HG03575 (cell line): ENCODE measurements around the gene AHDC1.
"Not testable (repeated sequence)": the region's sequence is repeated elsewhere in the genome, so short reads cannot be mapped to it uniquely, and the experiment has no call there.

Source experiments
- ATAC-seq: cut with Tn5 transposase; IDR thresholded peaks from one replicate; pipeline ENCODE4 v1.9.1; 2021; ENCODE audit not compliant: unreplicated experiment, insufficient number of reproducible peaks, low FRiP score; ENCODE audit errors: extremely low read depth

Gene AHDC1, protein sequence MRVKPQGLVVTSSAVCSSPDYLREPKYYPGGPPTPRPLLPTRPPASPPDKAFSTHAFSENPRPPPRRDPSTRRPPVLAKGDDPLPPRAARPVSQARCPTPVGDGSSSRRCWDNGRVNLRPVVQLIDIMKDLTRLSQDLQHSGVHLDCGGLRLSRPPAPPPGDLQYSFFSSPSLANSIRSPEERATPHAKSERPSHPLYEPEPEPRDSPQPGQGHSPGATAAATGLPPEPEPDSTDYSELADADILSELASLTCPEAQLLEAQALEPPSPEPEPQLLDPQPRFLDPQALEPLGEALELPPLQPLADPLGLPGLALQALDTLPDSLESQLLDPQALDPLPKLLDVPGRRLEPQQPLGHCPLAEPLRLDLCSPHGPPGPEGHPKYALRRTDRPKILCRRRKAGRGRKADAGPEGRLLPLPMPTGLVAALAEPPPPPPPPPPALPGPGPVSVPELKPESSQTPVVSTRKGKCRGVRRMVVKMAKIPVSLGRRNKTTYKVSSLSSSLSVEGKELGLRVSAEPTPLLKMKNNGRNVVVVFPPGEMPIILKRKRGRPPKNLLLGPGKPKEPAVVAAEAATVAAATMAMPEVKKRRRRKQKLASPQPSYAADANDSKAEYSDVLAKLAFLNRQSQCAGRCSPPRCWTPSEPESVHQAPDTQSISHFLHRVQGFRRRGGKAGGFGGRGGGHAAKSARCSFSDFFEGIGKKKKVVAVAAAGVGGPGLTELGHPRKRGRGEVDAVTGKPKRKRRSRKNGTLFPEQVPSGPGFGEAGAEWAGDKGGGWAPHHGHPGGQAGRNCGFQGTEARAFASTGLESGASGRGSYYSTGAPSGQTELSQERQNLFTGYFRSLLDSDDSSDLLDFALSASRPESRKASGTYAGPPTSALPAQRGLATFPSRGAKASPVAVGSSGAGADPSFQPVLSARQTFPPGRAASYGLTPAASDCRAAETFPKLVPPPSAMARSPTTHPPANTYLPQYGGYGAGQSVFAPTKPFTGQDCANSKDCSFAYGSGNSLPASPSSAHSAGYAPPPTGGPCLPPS (N-terminal part only)

DNA sequence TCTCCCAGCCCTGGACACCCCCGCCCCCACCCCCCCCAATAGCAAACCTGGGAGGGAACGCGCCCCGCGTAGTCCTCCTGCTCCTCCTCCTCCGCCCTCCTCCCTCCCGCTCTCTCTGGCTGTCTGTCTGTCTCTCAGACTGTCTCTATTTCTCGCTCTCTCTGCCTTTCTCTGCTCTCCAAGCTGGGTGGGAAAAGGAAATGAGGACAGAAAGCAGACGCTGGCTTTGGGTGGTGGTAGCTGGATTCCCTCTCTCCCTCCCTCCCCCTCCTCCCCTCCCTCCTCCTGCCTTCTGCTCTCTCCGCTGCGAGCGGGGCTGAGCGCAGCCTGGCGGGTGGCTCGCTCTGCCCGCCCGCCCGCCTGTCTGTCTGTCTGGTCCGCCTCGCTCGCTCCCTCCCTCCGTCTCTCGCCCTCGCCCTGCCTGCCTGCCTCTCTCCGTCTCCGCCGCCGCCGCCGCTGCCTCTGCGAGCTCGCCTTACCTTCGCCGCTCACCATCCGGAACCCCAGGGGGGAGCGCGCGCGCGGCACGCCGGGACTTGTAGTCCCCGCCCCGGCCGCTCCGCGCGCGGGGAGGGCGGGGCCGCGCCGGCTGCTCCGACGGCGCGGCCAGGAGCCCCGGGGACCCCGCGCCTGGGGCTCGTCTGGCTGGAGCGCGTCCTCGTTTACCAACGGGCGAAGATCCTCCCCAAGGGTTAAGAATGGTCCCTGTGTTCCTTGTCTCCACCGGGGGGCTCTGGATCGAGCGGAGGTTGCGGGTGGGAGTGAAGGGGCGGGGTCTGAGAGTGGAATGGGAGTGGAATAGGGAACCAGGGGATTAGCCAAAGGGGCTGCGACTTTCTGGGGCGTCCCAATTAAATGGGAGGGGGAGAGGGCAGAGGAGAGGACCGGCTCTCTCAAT lies at the start of gene AHDC1:
TSS of gene AHDC1 (minus strand) at position 464 of the 898 bp plus-strand sequence. CDS start 52,029 bp downstream, outside the sequence.
- ATAC-seq = no peak

DNA sequence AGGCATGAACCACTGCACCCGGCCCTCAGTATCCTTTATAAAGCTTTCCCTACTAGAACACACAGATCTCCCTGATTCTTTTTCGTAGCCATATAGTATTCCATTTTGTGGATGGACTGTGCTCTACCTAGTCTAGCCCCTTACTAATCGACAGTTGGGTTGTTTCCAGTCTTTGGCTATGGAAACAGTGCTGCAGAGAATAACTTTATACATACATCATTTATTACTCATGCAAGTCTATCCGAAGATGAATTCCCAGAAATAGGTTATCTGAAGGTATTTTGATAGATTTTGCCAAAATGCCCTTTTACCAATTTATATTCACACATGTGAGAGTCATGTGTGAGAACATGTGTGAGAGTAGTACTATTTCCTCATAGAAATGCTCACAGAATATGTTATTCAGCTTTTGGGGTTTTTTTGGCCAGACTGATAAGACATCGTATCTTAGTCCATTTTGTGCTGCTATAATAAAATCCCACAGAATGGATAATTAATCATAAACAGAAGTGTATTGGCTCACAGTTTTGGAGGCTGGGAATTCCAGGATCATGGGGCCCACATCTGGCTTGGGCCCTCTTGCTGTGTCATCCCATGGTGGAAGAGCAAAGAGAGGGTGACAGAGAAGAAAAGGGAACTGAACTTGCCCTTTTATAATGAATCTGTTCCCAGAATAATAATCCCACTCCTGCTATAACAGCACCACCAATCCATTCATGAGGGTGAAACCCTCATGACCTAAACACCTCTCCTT lies 48.3 kb upstream of the AHDC1 start:
- ATAC-seq = no peak

DNA sequence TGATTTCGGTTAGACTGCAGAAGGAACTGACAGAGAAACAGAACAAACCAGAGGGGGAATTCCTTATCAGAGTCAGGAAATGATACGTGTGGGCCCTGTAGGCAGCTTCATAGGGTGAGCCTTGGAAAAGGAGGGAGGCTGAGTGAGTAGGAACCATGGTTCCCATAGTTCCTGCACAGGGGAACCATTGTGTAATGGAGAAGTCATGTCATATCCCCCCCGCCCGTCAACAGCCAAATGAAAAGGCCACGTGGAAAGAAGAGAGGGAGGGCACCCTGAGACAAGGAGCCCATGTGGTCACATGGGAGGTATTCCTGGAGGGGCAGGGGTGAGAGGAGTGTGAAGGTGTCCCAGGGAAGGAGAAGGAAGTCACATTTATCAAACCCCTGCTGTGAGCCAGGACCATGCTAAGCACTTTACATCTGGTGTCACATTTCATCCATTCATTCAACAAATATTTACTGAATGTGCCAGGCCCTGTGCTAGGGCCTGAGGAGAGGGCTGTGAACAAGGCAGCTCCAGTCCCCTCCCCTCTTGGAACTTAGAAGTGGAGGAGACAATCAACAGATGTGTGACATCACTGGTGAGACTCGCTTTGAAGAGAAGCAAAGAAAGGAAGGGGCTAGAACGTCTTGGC lies 46.7 kb upstream of the AHDC1 start:
- no peak for ATAC-seq

DNA sequence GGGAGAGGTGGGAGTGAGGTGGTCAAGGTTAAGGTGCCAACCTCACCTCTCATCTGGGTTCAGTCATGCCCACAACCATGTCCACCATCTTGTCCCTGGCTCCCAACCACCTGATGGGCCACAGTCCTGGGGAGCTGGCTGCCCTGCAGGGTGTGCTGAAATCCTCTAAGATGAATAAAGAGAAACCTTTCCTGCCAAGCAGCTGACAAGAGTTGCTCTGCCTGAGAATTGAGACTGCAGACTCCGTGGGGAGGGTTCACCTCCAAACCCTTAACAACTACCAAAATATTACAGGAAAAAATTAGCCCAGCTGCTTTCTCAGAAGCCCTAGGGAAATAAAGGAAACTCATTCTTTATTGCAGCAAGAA lies 46.2 kb upstream of the AHDC1 start:
- ATAC-seq = no peak

DNA sequence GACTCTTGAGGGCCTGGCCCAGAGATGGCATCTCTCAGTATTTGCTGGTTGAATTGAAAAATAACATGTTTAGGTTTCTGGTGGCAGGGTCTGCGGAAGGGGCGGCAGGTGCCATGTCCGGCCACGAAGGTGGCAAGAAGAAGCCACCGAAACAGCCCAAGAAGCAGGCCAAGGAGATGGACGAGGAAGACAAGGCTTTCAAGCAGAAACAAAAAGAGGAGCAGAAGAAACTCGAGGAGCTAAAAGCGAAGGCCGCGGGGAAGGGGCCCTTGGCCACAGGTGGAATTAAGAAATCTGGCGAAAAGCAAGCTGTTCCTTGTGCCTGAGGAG lies 45.3 kb upstream of the AHDC1 start:
- ATAC-seq = no peak

DNA sequence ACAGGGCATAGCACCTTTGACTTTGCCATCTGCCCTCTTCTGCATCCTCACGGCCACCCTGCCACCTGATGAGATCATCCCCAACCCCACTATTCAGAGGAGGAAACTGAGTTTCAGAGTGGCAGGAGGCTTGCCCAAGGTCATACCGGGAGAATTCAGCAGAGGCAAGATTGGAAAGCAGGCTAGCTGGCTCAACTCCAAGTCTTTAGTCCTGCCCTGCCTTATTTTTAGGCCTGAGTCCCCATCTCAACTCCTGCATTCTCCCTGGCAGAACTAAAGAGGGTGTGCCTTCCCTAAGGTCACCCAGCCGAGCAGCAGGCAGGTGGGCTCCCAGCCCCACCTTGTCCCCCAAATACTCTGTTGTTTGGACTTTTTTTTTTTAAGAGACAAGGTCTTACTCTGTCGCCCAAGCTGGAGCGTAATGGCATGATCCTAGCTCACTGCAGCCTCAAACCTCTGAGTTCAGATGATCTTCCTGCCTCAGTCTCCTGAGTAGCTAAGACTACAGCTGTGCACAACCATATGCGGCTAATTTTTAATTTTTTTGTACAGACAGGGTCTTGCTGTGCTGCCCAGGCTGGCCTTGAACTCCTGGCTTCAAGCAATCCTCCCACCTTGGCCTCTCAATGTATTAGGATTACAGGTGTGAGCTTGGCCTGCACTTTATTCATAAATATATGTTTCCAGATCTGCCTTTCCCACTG lies 44.8 kb upstream of the AHDC1 start:
- ATAC-seq = no peak

DNA sequence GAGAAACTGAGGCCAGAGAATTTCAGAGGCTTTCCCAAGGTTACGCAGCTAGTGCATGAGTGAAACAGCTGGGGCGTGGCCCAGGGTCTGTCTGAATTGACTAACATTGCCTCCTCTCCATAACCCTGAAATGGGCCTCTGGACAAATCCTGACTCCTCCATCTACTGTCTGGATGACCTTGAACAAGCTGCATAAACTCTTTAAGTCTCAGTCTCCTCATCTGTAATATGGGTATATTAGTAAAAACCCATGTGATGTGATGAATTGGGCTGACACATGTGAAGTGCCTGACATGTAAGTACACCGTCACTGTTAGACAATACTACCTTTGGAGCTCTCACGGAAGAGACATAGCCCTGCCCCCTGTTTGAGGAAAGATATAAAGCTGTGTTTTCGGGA lies 43.4 kb upstream of the AHDC1 start:
- no peak for ATAC-seq

DNA sequence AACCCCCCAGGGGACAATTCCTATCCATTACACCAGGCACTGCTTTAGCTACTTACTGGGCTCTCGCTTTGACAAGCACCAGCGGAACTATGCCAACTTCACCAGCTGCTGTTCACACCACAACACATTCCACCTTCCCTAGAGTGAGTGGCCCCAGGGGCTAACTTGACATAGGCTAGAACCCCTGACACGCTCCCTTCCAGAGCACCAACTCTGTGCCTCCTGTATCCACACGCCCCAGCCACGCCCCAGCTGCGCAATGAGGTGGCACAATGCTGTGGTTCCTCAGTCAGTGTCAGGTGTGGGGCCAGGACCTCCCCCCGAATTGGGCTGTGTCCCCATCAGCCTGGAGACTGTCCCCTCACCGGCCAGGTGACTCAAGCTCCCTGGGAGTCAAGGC lies 42.7 kb upstream of the AHDC1 start:
- ATAC-seq = no peak

DNA sequence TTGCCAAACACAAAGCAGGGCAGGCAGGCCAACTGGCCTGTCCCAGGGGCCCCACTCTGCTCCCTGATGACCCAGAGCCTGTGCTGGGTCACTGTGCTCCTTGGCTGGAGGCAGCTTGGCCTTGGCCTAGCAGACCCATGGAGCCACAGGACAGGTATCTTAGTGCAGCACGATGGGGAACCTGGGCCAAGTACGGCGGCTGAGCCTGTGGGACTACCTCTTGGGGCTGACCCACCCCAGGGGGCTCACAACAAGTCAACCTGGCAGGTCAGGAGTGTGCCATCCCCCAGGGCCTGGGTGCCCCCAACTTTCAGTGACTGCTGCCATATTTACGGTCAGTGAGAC lies 41.1 kb upstream of the AHDC1 start:
- ATAC-seq = no peak

DNA sequence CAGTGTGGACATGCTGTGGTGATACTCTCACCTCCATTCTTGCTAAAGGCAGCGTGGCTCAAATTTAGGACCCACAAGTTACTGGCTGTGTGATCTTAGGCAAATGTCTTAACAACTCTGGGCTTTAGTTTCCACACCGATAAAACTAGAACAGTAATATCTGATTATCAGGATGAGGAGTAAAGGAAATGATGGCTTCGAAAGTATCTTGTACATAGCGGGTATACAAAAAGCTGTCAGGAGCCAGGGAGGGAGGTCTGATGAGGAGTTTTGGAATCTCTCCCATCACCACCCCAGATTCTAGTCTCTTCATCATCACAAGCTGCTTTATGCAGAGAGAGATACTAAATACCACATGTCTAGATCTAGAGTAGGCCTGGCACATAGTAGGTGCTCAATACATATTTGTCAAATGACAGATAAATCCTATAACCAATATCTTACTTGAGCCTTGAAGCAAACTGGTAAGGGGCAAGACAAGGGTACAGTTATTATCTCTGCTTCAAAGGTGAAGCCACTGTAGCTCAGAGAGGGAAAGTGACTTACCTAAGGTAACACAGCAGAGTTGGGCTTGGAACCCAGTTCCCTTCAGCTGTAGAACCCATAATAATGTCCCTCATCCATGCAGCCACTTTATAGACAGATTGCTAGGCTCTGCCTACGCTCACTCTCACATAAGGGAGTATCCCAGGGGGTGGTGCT lies 40.6 kb upstream of the AHDC1 start:
- no peak for ATAC-seq

DNA sequence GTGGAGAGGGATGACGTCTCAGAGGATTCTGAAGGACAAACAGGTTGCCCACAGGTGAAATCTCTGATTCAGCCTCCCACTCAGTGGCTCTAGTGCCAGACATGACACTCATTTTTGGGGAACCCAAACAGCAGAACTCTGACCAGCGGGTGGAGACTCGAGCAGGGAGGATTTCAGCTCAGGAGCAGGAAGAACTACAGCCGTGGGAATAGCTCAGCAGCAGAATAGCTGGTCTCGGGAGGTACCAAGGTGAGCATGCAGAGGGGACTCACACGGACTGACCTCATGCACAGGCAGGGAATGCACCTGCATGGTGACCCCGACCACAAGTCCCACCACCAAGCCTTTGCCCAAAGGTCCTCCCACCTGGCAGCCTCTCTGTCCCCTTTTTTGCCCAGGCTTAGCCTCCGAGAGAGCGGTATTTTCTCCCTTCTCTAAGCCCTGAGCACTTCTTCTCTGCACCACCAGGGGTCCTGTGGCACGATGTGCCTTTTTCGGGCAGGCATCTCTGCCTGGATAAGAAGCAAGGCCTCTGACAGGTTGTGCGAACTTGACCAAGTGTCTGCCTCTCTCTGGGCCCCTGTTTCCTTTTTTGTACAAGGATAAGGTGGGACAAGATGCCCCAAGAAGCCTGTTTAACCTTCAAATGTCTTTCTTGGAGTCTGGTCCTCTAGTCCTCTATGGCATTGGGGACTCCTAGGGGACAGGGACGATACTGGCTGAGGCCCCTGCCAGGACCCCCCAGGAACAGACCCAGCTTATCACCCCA lies 39.8 kb upstream of the AHDC1 start:
- ATAC-seq = no peak

DNA sequence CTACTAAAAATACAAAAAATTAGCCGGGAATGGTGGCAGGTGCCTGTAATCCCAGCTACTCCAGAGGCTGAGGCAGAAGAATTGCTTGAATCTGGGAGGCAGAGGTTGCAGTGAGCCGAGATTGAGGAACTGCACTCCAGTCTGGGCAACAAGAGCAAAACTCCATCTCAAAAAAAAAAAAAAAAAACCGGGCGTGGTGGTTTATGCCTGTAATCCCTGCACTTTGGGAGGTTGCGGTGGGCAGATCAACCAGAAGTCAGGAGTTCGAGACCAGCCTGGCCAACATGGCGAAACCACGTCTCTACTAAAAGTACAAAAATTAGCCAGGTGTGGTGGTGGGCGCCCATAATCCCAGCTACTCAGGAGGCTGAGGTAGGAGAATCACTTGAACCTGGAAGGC lies 36.6 kb upstream of the AHDC1 start:
- ATAC-seq = not testable (repeated sequence)

DNA sequence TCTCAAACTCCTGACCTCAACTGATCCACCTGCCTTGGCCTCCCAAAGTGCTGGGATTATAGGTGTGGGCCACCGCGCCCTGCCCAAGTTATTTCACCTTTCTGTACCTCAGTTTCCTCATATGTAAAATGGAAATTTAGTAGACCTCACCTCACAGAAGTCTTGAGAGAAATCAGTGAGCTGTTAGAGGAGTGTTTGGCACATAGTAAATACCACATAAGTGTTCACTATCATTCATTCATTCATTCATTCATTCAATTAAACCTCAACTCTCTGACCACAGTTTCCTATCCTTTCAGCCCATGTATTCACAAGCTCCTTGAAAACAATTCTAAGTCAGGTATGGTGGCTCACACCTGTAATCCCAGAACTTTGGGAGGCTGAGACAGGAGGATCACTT lies 34.9 kb upstream of the AHDC1 start:
- ATAC-seq = no peak

DNA sequence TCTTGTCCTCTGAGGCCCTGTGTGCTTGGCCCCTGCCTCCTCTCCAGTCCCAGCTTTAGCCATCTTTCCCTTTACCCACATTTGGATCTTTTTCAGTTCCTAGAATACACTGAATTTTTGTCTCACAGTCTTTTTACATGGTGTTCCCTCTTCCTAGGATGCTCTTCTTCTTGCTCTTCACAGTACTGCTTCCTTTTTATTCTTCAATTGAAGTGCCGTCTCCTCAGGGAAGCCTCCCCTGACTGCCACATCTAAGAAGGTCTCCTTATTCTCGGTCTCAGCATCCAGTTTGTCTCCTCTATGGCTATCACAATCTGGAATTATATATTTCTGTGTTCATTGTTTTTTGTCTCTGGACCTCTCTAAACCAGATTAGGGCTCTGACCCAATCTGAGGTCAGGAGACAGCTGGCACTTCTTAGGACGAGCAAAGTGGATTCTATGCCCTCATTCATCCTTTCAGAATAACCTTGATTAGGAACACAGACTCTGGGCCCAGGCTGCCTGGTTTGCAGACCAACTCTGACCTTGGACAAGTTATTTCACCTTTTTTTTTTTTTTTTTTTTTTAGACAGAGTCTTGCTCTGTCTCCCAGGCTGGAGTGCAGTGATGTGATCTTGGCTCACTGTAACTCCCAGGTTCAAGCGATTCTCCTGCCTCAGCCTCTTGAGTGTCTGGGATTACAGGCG lies 34.2 kb upstream of the AHDC1 start:
- no peak for ATAC-seq

DNA sequence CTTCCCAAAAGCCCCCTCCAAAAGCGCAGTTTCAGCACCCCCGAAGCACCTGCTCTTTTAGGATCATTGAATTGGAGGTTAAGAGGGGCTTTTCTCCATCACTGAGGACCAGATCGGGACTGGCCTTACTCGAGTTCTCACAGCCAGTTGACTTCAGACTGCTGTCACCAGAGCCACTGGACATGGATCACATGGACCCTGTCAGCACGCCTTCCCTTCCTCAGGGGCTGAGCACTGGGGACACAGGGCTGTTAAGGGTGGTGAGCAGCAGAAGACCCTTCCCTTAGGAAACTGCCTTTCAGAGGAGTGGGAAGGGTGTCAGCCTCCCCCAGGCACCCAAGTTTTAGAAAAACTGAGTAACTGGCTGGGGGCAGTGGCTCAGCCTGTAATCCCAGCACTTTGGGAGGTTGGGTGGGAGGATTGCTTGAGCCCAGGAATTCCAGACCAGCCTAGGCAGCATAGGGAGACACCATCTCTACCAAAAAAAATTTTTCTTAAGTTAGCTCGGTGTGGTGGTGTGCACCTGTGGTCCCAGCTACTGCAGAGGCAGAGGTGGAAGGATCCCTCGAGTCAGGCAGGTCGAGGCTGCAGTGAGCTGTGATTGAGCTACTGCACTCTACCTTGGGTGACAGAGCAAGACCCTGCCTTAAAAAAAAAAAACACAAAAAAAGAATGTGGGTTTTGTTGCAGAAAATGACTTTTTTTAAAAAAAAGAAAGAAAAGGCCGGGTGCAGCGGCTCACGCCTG lies 31.6 kb upstream of the AHDC1 start:
- ATAC-seq = no peak
